IMR-90 (cell line): ENCODE results near the gene POLA2. TPM values are rescaled to one million over a fixed set of nuclear protein-coding genes. Genes with fewer than 3 reads are reported as not detected.

Source experiments
- ATAC-seq: fragments of 200-7000 bp; cut with Tn5 transposase; 2 replicates; pipeline ENCODE4 v1.9.1; 2020; ENCODE audit warnings: low read depth, mild to moderate bottlenecking, moderate library complexity
- BruUV-seq: library from RNA; stranded (reverse); fragments of 400-500 nt; replicated peaks from 2 replicates; lab custom pipeline; 2021; lab: Mats Ljungman, UMichigan
- CTCF ChIA-PET: fragments of 300-600 bp; formaldehyde crosslinking; extraction: SDS; loops from one replicate; lab custom pipeline; 2021; ENCODE audit warnings: antibody characterized with exemption; lab: Yijun Ruan, JAX
- POLR2A ChIA-PET: fragments of 300-600 bp; sonication (Branson Sonifier 250); formaldehyde crosslinking; loops from one replicate; lab custom pipeline; 2022; ENCODE audit warnings: antibody characterized with exemption; ENCODE audit not compliant: unreplicated experiment; lab: Charles Lee
- DNase-seq: peaks from one replicate; pipeline ENCODE4 v3.0.0; 2013
- H2AFZ ChIP-seq: replicated peaks from 2 replicates; pipeline ENCODE3; 2013; ENCODE audit warnings: low read length, mild to moderate bottlenecking; ENCODE audit not compliant: poor library complexity
- H2AK5ac ChIP-seq: 2 replicates; pipeline ENCODE4 v1.6.1; 2013; ENCODE audit warnings: low read depth, low read length, inconsistent platforms
- H2AK9ac ChIP-seq: replicated peaks from 2 replicates; pipeline ENCODE3; 2013; ENCODE audit warnings: mild to moderate bottlenecking, low read depth, low read length, moderate library complexity; ENCODE audit not compliant: poor library complexity
- H2BK120ac ChIP-seq: 2 replicates; pipeline ENCODE4 v1.6.1; 2013; ENCODE audit warnings: low read depth, low read length, inconsistent platforms
- H2BK15ac ChIP-seq: 3 replicates; pipeline ENCODE4 v1.6.1; 2013; ENCODE audit warnings: low read depth, low read length, inconsistent platforms
- H2BK20ac ChIP-seq: 2 replicates; pipeline ENCODE4 v1.6.1; 2013; ENCODE audit warnings: low read depth, mild to moderate bottlenecking, inconsistent platforms, low read length, moderate library complexity
- H2BK5ac ChIP-seq: 2 replicates; pipeline ENCODE4 v1.6.1; 2013; ENCODE audit warnings: mild to moderate bottlenecking, low read depth, low read length, inconsistent platforms; ENCODE audit not compliant: poor library complexity, severe bottlenecking
- H3K14ac ChIP-seq: replicated peaks from 2 replicates; pipeline ENCODE4 v1.6.1; 2013; ENCODE audit warnings: low read depth, low read length, inconsistent platforms
- H3K18ac ChIP-seq: 2 replicates; pipeline ENCODE4 v1.6.1; 2013; ENCODE audit warnings: low read depth, low read length, control low read depth
- H3K23ac ChIP-seq: 2 replicates; pipeline ENCODE4 v1.6.1; 2013; ENCODE audit warnings: low read depth, low read length, inconsistent platforms
- H3K27ac ChIP-seq: 2 replicates; pipeline ENCODE4 v1.5.1; 2013; ENCODE audit warnings: mild to moderate bottlenecking, control low read depth, low read length; ENCODE audit not compliant: insufficient read depth
- H3K27me3 ChIP-seq: 2 replicates; pipeline ENCODE4 v1.6.1; 2013; ENCODE audit warnings: low read length; ENCODE audit not compliant: control insufficient read depth, insufficient read depth
- H3K36me3 ChIP-seq: 2 replicates; pipeline ENCODE4 v1.6.1; 2013; ENCODE audit warnings: low read length, mixed read lengths; ENCODE audit not compliant: control insufficient read depth, insufficient read depth
- H3K4ac ChIP-seq: 2 replicates; pipeline ENCODE4 v1.6.1; 2013; ENCODE audit warnings: low read depth, low read length, inconsistent platforms
- H3K4me1 ChIP-seq: 2 replicates; pipeline ENCODE4 v1.6.1; 2013; ENCODE audit warnings: low read length, mixed read lengths; ENCODE audit not compliant: control insufficient read depth, insufficient read depth
- H3K4me2 ChIP-seq: 2 replicates; pipeline ENCODE4 v1.6.1; 2013; ENCODE audit warnings: low read depth, mild to moderate bottlenecking, control low read depth, low read length, moderate library complexity
- H3K4me3 ChIP-seq: 2 replicates; pipeline ENCODE4 v1.5.1; 2013; ENCODE audit warnings: low read depth, mild to moderate bottlenecking, control low read depth, low read length, moderate library complexity; ENCODE audit not compliant: insufficient read depth
- H3K56ac ChIP-seq: 2 replicates; pipeline ENCODE4 v1.6.1; 2013; ENCODE audit warnings: low read length, inconsistent platforms; ENCODE audit not compliant: insufficient read depth; ENCODE audit errors: extremely low read depth
- H3K79me1 ChIP-seq, 2 experiments: 2 replicates each; pipeline ENCODE4 v1.6.1; 2013; ENCODE audit warnings: low read length in 2 of 2, inconsistent platforms in 1 of 2, low read depth in 1 of 2
- H3K9ac ChIP-seq: 2 replicates; pipeline ENCODE4 v1.6.1; 2013; ENCODE audit warnings: low read depth, low read length, control low read depth
- H3K9me1 ChIP-seq: 2 replicates; pipeline ENCODE4 v1.6.1; 2013; ENCODE audit warnings: low read length, inconsistent platforms; ENCODE audit not compliant: insufficient read depth
- H3K9me3 ChIP-seq: 2 replicates; pipeline ENCODE4 v1.6.1; 2013; ENCODE audit warnings: low read length; ENCODE audit not compliant: control insufficient read depth, insufficient read depth
- H4K20me1 ChIP-seq: 2 replicates; pipeline ENCODE4 v1.6.1; 2013; ENCODE audit warnings: low read length, inconsistent platforms; ENCODE audit not compliant: insufficient read depth
- H4K5ac ChIP-seq: 2 replicates; pipeline ENCODE4 v1.6.1; 2013; ENCODE audit warnings: mild to moderate bottlenecking, low read depth, low read length, control low read depth
- H4K8ac ChIP-seq, 2 experiments: 2 replicates each; pipeline ENCODE4 v1.6.1; 2013; ENCODE audit warnings: low read depth in 2 of 2, low read length in 2 of 2, control low read depth in 1 of 2, inconsistent platforms in 1 of 2
- H4K91ac ChIP-seq: 2 replicates; pipeline ENCODE4 v1.6.1; 2013; ENCODE audit warnings: low read depth, low read length, inconsistent platforms; ENCODE audit not compliant: insufficient read depth
- BHLHE40 ChIP-seq: fragments of 150-350 bp; IDR thresholded peaks from 2 replicates; pipeline ENCODE4 v1.6.1; 2016; ENCODE audit warnings: mild to moderate bottlenecking, low read depth, low read length
- CEBPB ChIP-seq: IDR thresholded peaks from 2 replicates; pipeline ENCODE4 v1.6.1; 2012; ENCODE audit warnings: low read depth, low read length, improper control_type of control experiment
- CHD1 ChIP-seq: IDR thresholded peaks from 2 replicates; pipeline ENCODE4 v1.6.1; 2012; ENCODE audit warnings: low read depth, low read length, improper control_type of control experiment
- CTCF ChIP-seq: conservative IDR thresholded peaks from 2 replicates; pipeline ENCODE4 v1.5.1; 2012; ENCODE audit warnings: mild to moderate bottlenecking, low read depth, low read length, improper control_type of control experiment
- ELK1 ChIP-seq: fragments of 150-350 bp; IDR thresholded peaks from 2 replicates; pipeline ENCODE4 v1.6.1; 2016; ENCODE audit warnings: low read depth, mild to moderate bottlenecking, low read length, moderate library complexity, borderline replicate concordance
- FOS ChIP-seq: fragments of 150-350 bp; IDR thresholded peaks from 2 replicates; pipeline ENCODE4 v1.6.1; 2016; ENCODE audit warnings: low read depth, low read length
- MAFK ChIP-seq: IDR thresholded peaks from 2 replicates; pipeline ENCODE4 v1.6.1; 2012; ENCODE audit warnings: low read depth, low read length, improper control_type of control experiment
- MXI1 ChIP-seq: IDR thresholded peaks from 2 replicates; pipeline ENCODE4 v1.6.1; 2012; ENCODE audit warnings: low read depth, mild to moderate bottlenecking, low read length, moderate library complexity, borderline replicate concordance
- POLR2A ChIP-seq: IDR thresholded peaks from 2 replicates; pipeline ENCODE4 v1.6.1; 2012; ENCODE audit warnings: mild to moderate bottlenecking, low read depth, low read length
- RAD21 ChIP-seq: IDR thresholded peaks from 2 replicates; pipeline ENCODE4 v1.6.1; 2012; ENCODE audit warnings: low read length, improper control_type of control experiment
- RFX5 ChIP-seq: IDR thresholded peaks from 2 replicates; pipeline ENCODE4 v1.8.0; 2012; ENCODE audit warnings: low read depth, mild to moderate bottlenecking, low read length, moderate library complexity
- SMC3 ChIP-seq: fragments of 150-350 bp; IDR thresholded peaks from 2 replicates; pipeline ENCODE4 v1.6.1; 2016; ENCODE audit warnings: low read depth, mild to moderate bottlenecking, antibody characterized with exemption, low read length, moderate library complexity
- USF2 ChIP-seq: fragments of 150-350 bp; IDR thresholded peaks from 2 replicates; pipeline ENCODE4 v1.6.1; 2017; ENCODE audit warnings: mild to moderate bottlenecking, antibody characterized with exemption, low read length, low read depth
- WGBS, 2 experiments: methylation state at CpG; one replicate each; pipeline versions ENCODE4 v1.1.5 to v1.1.7; 2013; ENCODE audit warnings: missing lambda C conversion rate in 2 of 2; ENCODE audit not compliant: insufficient read length in 1 of 2; ENCODE audit errors: extremely low coverage in 2 of 2; 5-methylcytosine and 5-hydroxymethylcytosine counted together
- dilution Hi-C: fragments of 300-500 bp; cut with HindIII; formaldehyde crosslinking; loops from one replicate; pipeline ENCODE4 v1.14.3; 2018; ENCODE audit warnings: low sequenced_read_pairs; ENCODE audit not compliant: unreplicated experiment
- in situ Hi-C: fragments of 300-500 bp; cut with MboI; formaldehyde crosslinking; loops from 3 replicates; pipeline ENCODE4 v1.14.3; 2019; ENCODE audit warnings: low sequenced_read_pairs, inconsistent platforms, mixed read lengths
- intact Hi-C: fragments of 100-400 bp; cut with micrococcal nuclease; formaldehyde crosslinking; loops from 2 replicates; pipeline ENCODE4 v1.10.0; 2022
- polyA plus RNA-seq, 3 experiments: library from polyadenylated mRNA; depleted of rRNA; stranded (reverse); fragments of >200 nt; gene quantifications; 2 replicates each; pipeline ENCODE4 v1.2.3, GENCODE V29; 2012; ENCODE audit warnings: low replicate concordance in 1 of 3
- total RNA-seq: library from RNA; depleted of rRNA; stranded (reverse); fragments of >200 nt; gene quantifications from 2 replicates; pipeline ENCODE4 v1.2.3, GENCODE V29; 2012

Gene POLA2
- total and polyA plus RNA-seq, 2 of the 4 experiments (the other 2 are of a cell fraction): 14.2 to 17.3 TPM

- Histone ChIP-seq H2AK9ac (peak overlapping the region; percentile 96), H3K56ac (peak overlapping the region; percentile 42), H4K5ac (peak overlapping the region; percentile 28; the same call in 1 of the 2 replicates), H2AFZ (peak overlapping the region; percentile 90), H2AK5ac (peak overlapping the region; percentile 82), H3K4me1 (peaks cover 25% of the 10 kb centered on the region), H3K36me3 (peaks cover 3% of the 10 kb centered on the region; the same call in 1 of the 2 replicates), H2BK120ac (peak overlapping the region; percentile 29; the same call in 1 of the 2 replicates), H3K4me2 (peak overlapping the region; percentile 93), H2BK20ac (no peak overlapping the region), H3K14ac (peak overlapping the region; percentile 77), H3K79me1 (peaks cover 5 to 61% of the 10 kb centered on the region in 2 experiments; a peak in 2 of 4 replicates), H3K4me3 (peak overlapping the region; percentile 96), H3K18ac (peak overlapping the region; percentile 39; the same call in 1 of the 2 replicates), H2BK5ac (peak overlapping the region; percentile 67), H3K4ac (peak overlapping the region; percentile 79), H3K23ac (peak overlapping the region; percentile 26; the same call in 1 of the 2 replicates), H4K20me1 (peaks cover 47% of the 10 kb centered on the region), H3K9ac (peak overlapping the region; percentile 90), H3K9me3 (no peaks in the 10 kb centered on the region), H3K9me1 (peaks cover 11% of the 10 kb centered on the region), H3K27me3 (no peaks in the 10 kb centered on the region), H2BK15ac (no peak overlapping the region), H3K27ac (peak overlapping the region; percentile 91), H4K91ac (no peak overlapping the region; the same call in 1 of the 2 replicates), H4K8ac (peak overlapping the region in 1 of 2 experiments; percentile 59; a peak in 1 of 4 replicates)
- DNase-seq: peak; percentile 68
- 0% methylated on average over 14 of the region's 59 CpGs; no CpG with 5 or more reads in 1 of the 2 experiments for WGBS, 2 experiments
- intact Hi-C loops (loop anchor here (1.0 kb wide), 1 partner anchor 40 kb away; no protein-coding TSS in a partner anchor), dilution Hi-C loops (no loop called here), in situ Hi-C loops (loop anchor here (5.0 kb wide), 1 partner anchor 38 kb away; no protein-coding TSS in a partner anchor)
- BruUV-seq: TSS peak; percentile 44
- peak; percentile 19 for ATAC-seq
- ChIA-PET CTCF (interaction anchor here (0.6 to 4.5 kb wide), 16 partner anchors 9 to 90 kb away, joined by 3 to 66 read pairs (median 6); partner anchors contain the start of gene DPF2), POLR2A (interaction anchor here (1.0 kb wide), 1 partner anchor 23 kb away, joined by 4 read pairs; no protein-coding TSS in a partner anchor)
- TF ChIP-seq CHD1 (peak; percentile 41), CTCF (peak; percentile 94), RFX5 (no peak), MXI1 (0 out of 2 replicates have a peak, but pooled peaks have one; percentile 2), ELK1 (no peak), CEBPB (no peak), RAD21 (peak; percentile 81), SMC3 (peak; percentile 88), USF2 (no peak), FOS (no peak), POLR2A (peak; percentile 25; the same call in 1 of the 2 replicates), MAFK (no peak), BHLHE40 (no peak)
Observed at GRCh38 chr11:65315204-65315865, 53.6 kb downstream of the POLA2 start.
